H1 (cell line): ENCODE data around the gene CENPP. TPM values are rescaled to one million over a fixed set of nuclear protein-coding genes. Genes with fewer than 3 reads are reported as not detected.

Experiments
- BCL11A ChIP-seq, 2 experiments: IDR thresholded peaks; one replicate each; pipeline ENCODE4 v1.6.1; 2011; ENCODE audit warnings: low read depth in 2 of 2, low read length in 2 of 2, mild to moderate bottlenecking in 2 of 2
- GTF2F1 ChIP-seq: IDR thresholded peaks from 2 replicates; pipeline ENCODE4 v1.6.1; 2012; ENCODE audit warnings: low read depth, low read length, improper control_type of control experiment, borderline replicate concordance
- RNF2 ChIP-seq: fragments of 200-900, 300-1000 bp; sonication (generic); IDR thresholded peaks from 2 replicates; pipeline ENCODE4 v1.7.1; 2016; ENCODE audit warnings: borderline replicate concordance, low read depth, mild to moderate bottlenecking, antibody characterized with exemption, low read length; ENCODE audit not compliant: poor library complexity, severe bottlenecking; ENCODE audit errors: missing control alignments
- SRF ChIP-seq: IDR thresholded peaks from 2 replicates; pipeline ENCODE4 v1.6.1; 2011; ENCODE audit warnings: mild to moderate bottlenecking, low read depth, low read length, moderate library complexity
- TBP ChIP-seq: IDR thresholded peaks from 2 replicates; pipeline ENCODE4 v1.6.1; 2011; ENCODE audit warnings: low read depth, low read length, improper control_type of control experiment
- TCF12 ChIP-seq: IDR thresholded peaks from 2 replicates; pipeline ENCODE4 v1.6.1; 2011; ENCODE audit warnings: low read depth, mild to moderate bottlenecking, low read length
- ZNF274 ChIP-seq: IDR thresholded peaks from 2 replicates; pipeline ENCODE4 v1.7.0; 2012; ENCODE audit warnings: low read length, borderline replicate concordance; ENCODE audit errors: extremely low read depth
- polyA plus RNA-seq, 7 experiments: library from polyadenylated mRNA; depleted of rRNA in 3 of 7; stranded (reverse) in 5 of 7; unstranded in 2 of 7; fragments of >200 nt in 5 of 7; fragments of 200-250 nt in 2 of 7; gene quantifications; 1 replicate in 5 of 7; 2 replicates in 1 of 7; 4 replicates in 1 of 7; pipeline versions ENCODE4 v1.2.1 to v1.2.3, GENCODE V29; 2011 to 2013; ENCODE audit warnings: missing spikeins in 2 of 7, mixed read lengths in 2 of 7
- total RNA-seq: library from RNA; stranded (reverse); fragmentation: NEBNext Ultra II Directional; extraction: Animal tissue kit (Norgen Biotek cat#: 25700); gene quantifications from 2 replicates; pipeline ENCODE4 v1.2.1, GENCODE V29; 2021

CENPP gene
- total and polyA plus RNA-seq, 2 of the 8 experiments (the other 6 are each of a cell fraction or from before 2014, with no cell fraction given): 2.7 to 10.8 TPM

DNA sequence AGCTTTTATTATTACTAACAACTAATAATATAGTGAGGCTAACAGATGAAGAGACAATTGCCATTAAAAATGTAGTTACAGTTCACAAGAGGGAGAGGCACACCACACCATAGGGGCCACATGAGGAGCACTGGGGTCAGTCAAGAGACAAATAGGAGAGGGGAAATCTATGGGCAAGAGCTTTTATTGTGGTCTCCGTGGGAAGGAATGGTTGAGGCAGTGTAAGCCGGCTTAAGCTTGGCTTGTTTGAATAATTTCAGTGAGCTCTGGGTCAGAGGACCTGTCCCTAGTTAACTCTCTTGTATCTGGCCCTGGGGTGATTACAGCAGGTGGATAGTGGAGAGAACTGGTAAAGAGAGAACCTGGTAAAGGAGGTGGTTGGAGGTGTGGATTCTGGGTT is 43.3 kb downstream of the CENPP start (continued):
- TF ChIP-seq BCL11A (IDR thresholded peaks at IDR 0.05; ENCODE audit: low read depth in 2 of 2, low read length in 2 of 2) (no peak), TCF12 (no peak), ZNF274 (no peak), GTF2F1 (no peak), RNF2 (no peak), TBP (no peak), SRF (no peak)
